Measurements from ENCODE around the gene SF3B1. TPM values are rescaled to one million over a fixed set of nuclear protein-coding genes. Genes with fewer than 3 reads are reported as not detected.

Gene SF3B1
- total and polyA plus RNA-seq, 10 of the 15 experiments (the other 5 are each of a cell fraction or from before 2014, with no cell fraction given) = 163 to 565 (median 239) TPM

DNA sequence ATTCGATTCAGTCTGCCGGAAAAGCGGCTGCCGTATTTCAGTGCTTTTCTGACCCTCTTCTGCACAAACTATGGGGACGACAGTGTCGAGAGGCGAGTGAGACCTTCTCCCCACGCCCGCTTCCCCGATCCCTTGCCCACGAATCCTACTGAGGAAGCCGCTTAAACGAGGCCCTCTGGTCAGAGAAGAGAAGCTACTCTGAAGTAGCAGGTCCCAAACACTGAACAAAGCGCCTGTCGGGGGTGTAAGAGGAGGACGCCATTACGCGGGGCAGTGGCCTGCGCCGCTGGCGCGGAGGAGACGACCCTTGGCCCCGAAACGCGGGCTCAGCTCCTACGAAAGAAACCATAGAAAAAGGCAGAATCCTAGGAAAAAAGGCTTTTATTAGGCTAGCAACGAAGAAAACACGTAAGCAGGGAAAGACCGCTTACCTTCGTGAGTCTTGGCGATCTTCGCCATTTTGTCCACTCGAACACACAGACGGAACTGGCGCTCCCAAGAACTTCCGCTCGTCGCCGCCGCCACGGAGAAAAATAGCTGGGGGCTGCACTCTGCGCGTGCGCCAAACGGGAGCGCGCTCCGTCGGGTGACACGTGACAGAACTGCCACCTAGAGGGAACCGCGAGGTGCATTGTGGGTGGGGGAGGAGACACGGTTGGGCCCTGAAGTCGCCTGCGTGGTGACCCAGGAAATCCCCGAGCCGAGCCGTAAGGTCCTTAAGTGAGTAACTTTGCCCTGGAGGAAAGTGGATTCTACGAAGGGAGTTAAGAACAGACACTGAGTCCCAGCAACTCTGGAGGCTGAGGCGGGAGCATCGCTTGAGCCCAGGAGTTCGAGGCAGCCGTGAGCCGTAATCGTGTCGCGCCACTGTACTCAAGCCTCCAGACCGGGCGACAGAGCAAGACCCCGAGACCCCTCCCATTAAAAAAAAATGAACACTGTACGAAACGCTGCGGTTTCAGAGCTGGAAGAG is at the start of gene SF3B1 (continued):
- TF ChIP-seq, protein P1, sequence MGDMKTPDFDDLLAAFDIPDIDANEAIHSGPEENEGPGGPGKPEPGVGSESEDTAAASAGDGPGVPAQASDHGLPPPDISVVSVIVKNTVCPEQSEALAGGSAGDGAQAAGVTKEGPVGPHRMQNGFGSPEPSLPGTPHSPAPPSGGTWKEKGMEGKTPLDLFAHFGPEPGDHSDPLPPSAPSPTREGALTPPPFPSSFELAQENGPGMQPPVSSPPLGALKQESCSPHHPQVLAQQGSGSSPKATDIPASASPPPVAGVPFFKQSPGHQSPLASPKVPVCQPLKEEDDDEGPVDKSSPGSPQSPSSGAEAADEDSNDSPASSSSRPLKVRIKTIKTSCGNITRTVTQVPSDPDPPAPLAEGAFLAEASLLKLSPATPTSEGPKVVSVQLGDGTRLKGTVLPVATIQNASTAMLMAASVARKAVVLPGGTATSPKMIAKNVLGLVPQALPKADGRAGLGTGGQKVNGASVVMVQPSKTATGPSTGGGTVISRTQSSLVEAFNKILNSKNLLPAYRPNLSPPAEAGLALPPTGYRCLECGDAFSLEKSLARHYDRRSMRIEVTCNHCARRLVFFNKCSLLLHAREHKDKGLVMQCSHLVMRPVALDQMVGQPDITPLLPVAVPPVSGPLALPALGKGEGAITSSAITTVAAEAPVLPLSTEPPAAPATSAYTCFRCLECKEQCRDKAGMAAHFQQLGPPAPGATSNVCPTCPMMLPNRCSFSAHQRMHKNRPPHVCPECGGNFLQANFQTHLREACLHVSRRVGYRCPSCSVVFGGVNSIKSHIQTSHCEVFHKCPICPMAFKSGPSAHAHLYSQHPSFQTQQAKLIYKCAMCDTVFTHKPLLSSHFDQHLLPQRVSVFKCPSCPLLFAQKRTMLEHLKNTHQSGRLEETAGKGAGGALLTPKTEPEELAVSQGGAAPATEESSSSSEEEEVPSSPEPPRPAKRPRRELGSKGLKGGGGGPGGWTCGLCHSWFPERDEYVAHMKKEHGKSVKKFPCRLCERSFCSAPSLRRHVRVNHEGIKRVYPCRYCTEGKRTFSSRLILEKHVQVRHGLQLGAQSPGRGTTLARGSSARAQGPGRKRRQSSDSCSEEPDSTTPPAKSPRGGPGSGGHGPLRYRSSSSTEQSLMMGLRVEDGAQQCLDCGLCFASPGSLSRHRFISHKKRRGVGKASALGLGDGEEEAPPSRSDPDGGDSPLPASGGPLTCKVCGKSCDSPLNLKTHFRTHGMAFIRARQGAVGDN (IDR thresholded peaks at IDR 0.05) = peak; percentile 17
- peak; percentile 93 for TF ChIP-seq POLR2A (IDR thresholded peaks at IDR 0.05; ENCODE audit: low read depth, low read length)
- TF ChIP-seq, protein P2, sequence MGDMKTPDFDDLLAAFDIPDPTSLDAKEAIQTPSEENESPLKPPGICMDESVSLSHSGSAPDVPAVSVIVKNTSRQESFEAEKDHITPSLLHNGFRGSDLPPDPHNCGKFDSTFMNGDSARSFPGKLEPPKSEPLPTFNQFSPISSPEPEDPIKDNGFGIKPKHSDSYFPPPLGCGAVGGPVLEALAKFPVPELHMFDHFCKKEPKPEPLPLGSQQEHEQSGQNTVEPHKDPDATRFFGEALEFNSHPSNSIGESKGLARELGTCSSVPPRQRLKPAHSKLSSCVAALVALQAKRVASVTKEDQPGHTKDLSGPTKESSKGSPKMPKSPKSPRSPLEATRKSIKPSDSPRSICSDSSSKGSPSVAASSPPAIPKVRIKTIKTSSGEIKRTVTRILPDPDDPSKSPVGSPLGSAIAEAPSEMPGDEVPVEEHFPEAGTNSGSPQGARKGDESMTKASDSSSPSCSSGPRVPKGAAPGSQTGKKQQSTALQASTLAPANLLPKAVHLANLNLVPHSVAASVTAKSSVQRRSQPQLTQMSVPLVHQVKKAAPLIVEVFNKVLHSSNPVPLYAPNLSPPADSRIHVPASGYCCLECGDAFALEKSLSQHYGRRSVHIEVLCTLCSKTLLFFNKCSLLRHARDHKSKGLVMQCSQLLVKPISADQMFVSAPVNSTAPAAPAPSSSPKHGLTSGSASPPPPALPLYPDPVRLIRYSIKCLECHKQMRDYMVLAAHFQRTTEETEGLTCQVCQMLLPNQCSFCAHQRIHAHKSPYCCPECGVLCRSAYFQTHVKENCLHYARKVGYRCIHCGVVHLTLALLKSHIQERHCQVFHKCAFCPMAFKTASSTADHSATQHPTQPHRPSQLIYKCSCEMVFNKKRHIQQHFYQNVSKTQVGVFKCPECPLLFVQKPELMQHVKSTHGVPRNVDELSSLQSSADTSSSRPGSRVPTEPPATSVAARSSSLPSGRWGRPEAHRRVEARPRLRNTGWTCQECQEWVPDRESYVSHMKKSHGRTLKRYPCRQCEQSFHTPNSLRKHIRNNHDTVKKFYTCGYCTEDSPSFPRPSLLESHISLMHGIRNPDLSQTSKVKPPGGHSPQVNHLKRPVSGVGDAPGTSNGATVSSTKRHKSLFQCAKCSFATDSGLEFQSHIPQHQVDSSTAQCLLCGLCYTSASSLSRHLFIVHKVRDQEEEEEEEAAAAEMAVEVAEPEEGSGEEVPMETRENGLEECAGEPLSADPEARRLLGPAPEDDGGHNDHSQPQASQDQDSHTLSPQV (IDR thresholded peaks at IDR 0.05) = no peak
- no peak for TF ChIP-seq MTA2 (IDR thresholded peaks at IDR 0.05; ENCODE audit: low read depth)
- TF ChIP-seq NR2C1 (IDR thresholded peaks at IDR 0.05) = peak; percentile 55
- no peak for TF ChIP-seq KAT2A (conservative IDR thresholded peaks at IDR 0.05; ENCODE audit: control insufficient read depth, low read depth, low read length)
- TF ChIP-seq CBX3 (IDR thresholded peaks at IDR 0.05; ENCODE audit: borderline replicate concordance, low read depth) = no peak
- no peak for TF ChIP-seq BCL3 (IDR thresholded peaks at IDR 0.05; ENCODE audit: borderline replicate concordance, insufficient read depth, low read depth, low read length, poor library complexity, severe bottlenecking)
- no peak for TF ChIP-seq BRCA1 (IDR thresholded peaks at IDR 0.05; ENCODE audit: low read depth, low read length)
- TF ChIP-seq CEBPZ (IDR thresholded peaks at IDR 0.05; ENCODE audit: low read depth, low read length) = no peak
- no peak for TF ChIP-seq ZNF274 (IDR thresholded peaks at IDR 0.05; ENCODE audit: insufficient read depth, insufficient read length)
- TF ChIP-seq SREBF1 (IDR thresholded peaks at IDR 0.05; ENCODE audit: low read length) = no peak
- TF ChIP-seq TBL1XR1 (IDR thresholded peaks at IDR 0.05; ENCODE audit: low read depth, low read length) = no peak

Measured in GM12878 (cell line).